Stomach (tissue), 4 donors: ENCODE results near the gene ABCC8.

ENCODE experiments used
- CTCF ChIP-seq, 7 experiments: fragments of 450-650 bp in 4 of 7; fragments of 200-600 bp in 3 of 7; sonication (generic) in 3 of 7; IDR thresholded peaks; one replicate each; pipeline ENCODE4 v1.5.1; 2016 to 2019; ENCODE audit warnings: antibody characterized with exemption in 7 of 7, control low read depth in 2 of 7, mild to moderate bottlenecking in 1 of 7
- EP300 ChIP-seq: sonication (generic); formaldehyde crosslinking; IDR thresholded peaks from one replicate; pipeline ENCODE4 v1.6.1; 2017; ENCODE audit warnings: antibody characterized with exemption
- POLR2A ChIP-seq, 4 donors: fragments of 450-650 bp; IDR thresholded peaks; one replicate each; pipeline ENCODE4 v1.6.1; 2016; ENCODE audit warnings: antibody characterized with exemption in 4 of 4, control low read depth in 2 of 4, mild to moderate bottlenecking in 1 of 4, moderate library complexity in 1 of 4
- POLR2AphosphoS5 ChIP-seq, 3 donors: sonication (generic); formaldehyde crosslinking; IDR thresholded peaks; one replicate each; pipeline ENCODE4 v1.6.1; 2016; ENCODE audit warnings: antibody characterized with exemption in 3 of 3

- no peak for TF ChIP-seq CTCF (IDR thresholded peaks at IDR 0.05)
- no peak for TF ChIP-seq POLR2A (IDR thresholded peaks at IDR 0.05)
- TF ChIP-seq POLR2AphosphoS5 (IDR thresholded peaks at IDR 0.05) = peak in 2 of 3 donors; percentile 11 to 35
- no peak for TF ChIP-seq EP300
Observed at GRCh38 chr11:17351510-17352176, 125.0 kb downstream of the ABCC8 start, which contains the start of gene NCR3LG1.
